ENCODE measurements around the gene GPAM. TPM values are rescaled to one million over a fixed set of nuclear protein-coding genes. Genes with fewer than 3 reads are reported as not detected.
A peak's percentile ranks its signal among the peaks of the same experiment; 100 is the strongest.

Gene GPAM
- polyA plus RNA-seq, 3 donors = 0.37 to 1.3 (median 0.59) TPM

DNA sequence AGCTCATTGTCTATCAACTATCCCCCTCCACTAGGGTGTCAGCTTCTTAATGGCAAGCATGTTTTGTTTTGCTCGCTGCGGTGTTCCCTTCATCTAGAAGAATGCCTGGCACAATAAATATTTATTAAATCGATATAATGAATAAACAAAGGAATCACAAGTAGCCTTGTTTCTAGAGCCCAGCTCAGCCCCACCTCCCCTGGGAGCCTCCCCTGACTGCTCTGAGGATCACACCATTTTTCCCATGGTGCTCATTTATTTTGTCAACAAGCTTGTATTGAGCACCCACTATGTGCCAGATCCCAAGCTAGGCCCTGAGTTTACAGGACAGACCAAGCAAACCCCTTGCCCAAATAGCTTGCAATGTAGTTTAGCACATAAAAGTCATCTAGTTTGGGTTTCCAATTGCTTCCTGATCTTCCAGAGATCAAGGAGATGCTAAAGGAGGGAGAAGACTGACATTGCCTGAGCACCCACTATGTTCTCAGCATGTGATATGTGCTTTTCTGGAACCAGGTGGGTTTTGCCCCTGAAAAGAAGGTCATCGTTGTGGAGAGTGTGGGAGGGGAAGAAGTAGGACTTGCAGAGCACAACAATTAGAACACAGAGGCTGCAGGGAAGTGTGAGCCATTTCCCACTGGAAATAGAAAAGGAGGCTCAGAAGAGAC lies 42.3 kb upstream of the GPAM start:
- no peak overlapping the region for H3K9ac ChIP-seq (ENCODE audit: insufficient read depth, low read length, poor library complexity, severe bottlenecking)
- peaks cover 11% of the 10 kb centered on the region for H3K4me1 Mint-ChIP-seq
- H3K9me3 ChIP-seq (replicated peaks in 1 of 2; ENCODE audit: control insufficient read depth in 1 of 2, insufficient read depth in 1 of 2, low read length in 2 of 2) = peaks cover 12 to 18% of the 10 kb centered on the region in 2 donors
- no peak overlapping the region for H3K4me2 ChIP-seq (replicated peaks; ENCODE audit: extremely low read depth, low read length, poor library complexity, severe bottlenecking)
- H4K20me1 ChIP-seq (ENCODE audit: insufficient read depth, low read length) = no peaks in the 10 kb centered on the region
- peaks cover 8 to 22% (median 10%) of the 10 kb centered on the region in 7 donors for H3K9me3 Mint-ChIP-seq
- peaks cover 5 to 8% of the 10 kb centered on the region in 2 donors for H3K4me1 ChIP-seq (ENCODE audit: control insufficient read depth in 1 of 2, insufficient read depth in 2 of 2, low read length in 2 of 2)
- peaks cover 55 to 82% of the 10 kb centered on the region in 2 donors for H3K27me3 ChIP-seq (ENCODE audit: control insufficient read depth in 2 of 2, insufficient read depth in 2 of 2, low read length in 2 of 2)
- H2AFZ ChIP-seq (ENCODE audit: insufficient read depth, low read depth, low read length, poor library complexity, severe bottlenecking) = no peak overlapping the region
- no peak overlapping the region for H3K27ac Mint-ChIP-seq
- H3K4me3 Mint-ChIP-seq = peak overlapping the region in 1 of 2 donors; percentile 54
- H3K36me3 Mint-ChIP-seq = no peaks in the 10 kb centered on the region
- DNase-seq = no peak
- TF ChIP-seq, protein P1, sequence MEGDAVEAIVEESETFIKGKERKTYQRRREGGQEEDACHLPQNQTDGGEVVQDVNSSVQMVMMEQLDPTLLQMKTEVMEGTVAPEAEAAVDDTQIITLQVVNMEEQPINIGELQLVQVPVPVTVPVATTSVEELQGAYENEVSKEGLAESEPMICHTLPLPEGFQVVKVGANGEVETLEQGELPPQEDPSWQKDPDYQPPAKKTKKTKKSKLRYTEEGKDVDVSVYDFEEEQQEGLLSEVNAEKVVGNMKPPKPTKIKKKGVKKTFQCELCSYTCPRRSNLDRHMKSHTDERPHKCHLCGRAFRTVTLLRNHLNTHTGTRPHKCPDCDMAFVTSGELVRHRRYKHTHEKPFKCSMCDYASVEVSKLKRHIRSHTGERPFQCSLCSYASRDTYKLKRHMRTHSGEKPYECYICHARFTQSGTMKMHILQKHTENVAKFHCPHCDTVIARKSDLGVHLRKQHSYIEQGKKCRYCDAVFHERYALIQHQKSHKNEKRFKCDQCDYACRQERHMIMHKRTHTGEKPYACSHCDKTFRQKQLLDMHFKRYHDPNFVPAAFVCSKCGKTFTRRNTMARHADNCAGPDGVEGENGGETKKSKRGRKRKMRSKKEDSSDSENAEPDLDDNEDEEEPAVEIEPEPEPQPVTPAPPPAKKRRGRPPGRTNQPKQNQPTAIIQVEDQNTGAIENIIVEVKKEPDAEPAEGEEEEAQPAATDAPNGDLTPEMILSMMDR (IDR thresholded peaks at IDR 0.05) = no peak
- no peak overlapping the region for H3K4me3 ChIP-seq (replicated peaks in 1 of 3; ENCODE audit: low read depth in 2 of 3, low read length in 3 of 3)
- peaks cover 56 to 69% (median 68%) of the 10 kb centered on the region in 3 donors for H3K27me3 Mint-ChIP-seq (ENCODE audit: low read depth in 3 of 3)
- H3K27ac ChIP-seq (ENCODE audit: low read depth in 1 of 2, low read length in 2 of 2) = no peak overlapping the region
- WGBS (ENCODE audit: insufficient coverage) = 87% methylated on average over 1 of the region's 4 CpGs
- H3K36me3 ChIP-seq (replicated peaks in 1 of 2; ENCODE audit: control insufficient read depth in 1 of 2, insufficient read depth in 2 of 2, low read length in 2 of 2) = no peaks in the 10 kb centered on the region
- intact Hi-C loops (cut with micrococcal nuclease) = no loop called here
- no peaks in the 10 kb centered on the region for H3K79me2 ChIP-seq (ENCODE audit: insufficient read depth, low read length)

DNA sequence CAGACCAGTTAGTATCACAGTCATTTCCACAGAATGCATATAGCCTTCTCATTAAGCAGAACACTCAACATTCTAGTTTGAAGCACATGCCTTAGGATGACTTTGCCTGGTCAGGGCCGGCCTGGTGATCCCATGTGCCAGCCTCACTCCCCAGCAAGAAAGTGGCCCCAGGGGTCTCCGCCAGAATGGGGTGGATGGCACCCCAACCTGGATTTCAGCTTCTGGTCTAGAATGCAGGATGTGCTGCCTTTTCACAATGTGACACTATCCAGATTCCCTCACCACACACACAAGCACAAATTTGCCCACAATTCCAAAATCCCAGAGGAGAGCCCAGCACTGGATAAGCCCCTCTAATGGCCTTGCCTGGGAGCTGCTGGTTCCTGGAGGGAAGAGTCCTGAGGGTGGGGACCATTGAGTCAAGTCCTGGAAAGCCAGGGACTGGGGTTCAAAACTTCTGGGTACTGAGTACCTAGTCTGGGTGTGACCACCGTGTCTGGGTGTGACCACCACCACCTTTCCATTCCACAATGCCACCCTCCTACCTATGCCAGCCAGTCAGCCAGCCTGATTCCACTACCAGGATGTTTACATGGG lies 41.5 kb upstream of the GPAM start:
- Histone ChIP-seq H3K4me1 (ENCODE audit: control insufficient read depth in 1 of 2, insufficient read depth in 2 of 2, low read length in 2 of 2) (peaks cover 5 to 8% of the 10 kb centered on the region in 2 donors), H4K20me1 (ENCODE audit: insufficient read depth, low read length) (no peaks in the 10 kb centered on the region), H3K36me3 (replicated peaks in 1 of 2; ENCODE audit: control insufficient read depth in 1 of 2, insufficient read depth in 2 of 2, low read length in 2 of 2) (no peaks in the 10 kb centered on the region), H3K27ac (ENCODE audit: low read depth in 1 of 2, low read length in 2 of 2) (no peak overlapping the region), H3K9me3 (replicated peaks in 1 of 2; ENCODE audit: control insufficient read depth in 1 of 2, insufficient read depth in 1 of 2, low read length in 2 of 2) (peaks cover 14 to 27% of the 10 kb centered on the region in 2 donors), H2AFZ (ENCODE audit: insufficient read depth, low read depth, low read length, poor library complexity, severe bottlenecking) (no peak overlapping the region), H3K4me2 (replicated peaks; ENCODE audit: extremely low read depth, low read length, poor library complexity, severe bottlenecking) (no peak overlapping the region), H3K79me2 (ENCODE audit: insufficient read depth, low read length) (no peaks in the 10 kb centered on the region), H3K9ac (ENCODE audit: insufficient read depth, low read length, poor library complexity, severe bottlenecking) (no peak overlapping the region), H3K4me3 (replicated peaks in 1 of 3; ENCODE audit: low read depth in 2 of 3, low read length in 3 of 3) (no peak overlapping the region), H3K27me3 (ENCODE audit: control insufficient read depth in 2 of 2, insufficient read depth in 2 of 2, low read length in 2 of 2) (peaks cover 56 to 84% of the 10 kb centered on the region in 2 donors)
- Mint-ChIP-seq H3K27me3 (ENCODE audit: low read depth in 3 of 3) (peaks cover 55 to 70% (median 63%) of the 10 kb centered on the region in 3 donors), H3K27ac (no peak overlapping the region), H3K4me1 (peaks cover 11% of the 10 kb centered on the region), H3K9me3 (peaks cover 12 to 29% (median 16%) of the 10 kb centered on the region in 7 donors), H3K36me3 (no peaks in the 10 kb centered on the region), H3K4me3 (peak overlapping the region in 1 of 2 donors; percentile 54)
- TF ChIP-seq, protein P1 (IDR thresholded peaks at IDR 0.05) = no peak
- intact Hi-C loops (cut with micrococcal nuclease) = no loop called here
- 95% methylated on average over 2 of the region's 3 CpGs for WGBS (ENCODE audit: insufficient coverage)
- no peak for DNase-seq

All from CD14-positive monocyte (primary cell).